NCI-H345 (cell line): ENCODE results near the gene KRT82.
"Not testable (repeated sequence)": the region's sequence is repeated elsewhere in the genome, so short reads cannot be mapped to it uniquely, and the experiment has no call there.

Source experiments
- DNase-seq: peaks from one replicate; lab custom pipeline; 2025; lab: John Stamatoyannopoulos, UW

Gene KRT82

GRCh38 chr12:52405922-52406385 lies at the start of gene KRT82:
Gene KRT82 (minus strand): TSS chr12:52406335. CDS start chr12:52406277, 58 bp downstream.
- no peak for DNase-seq

- DNase-seq: no peak
Measured at GRCh38 chr12:52455821-52456220, 49.7 kb upstream of the KRT82 start.

- peak; percentile 34 for DNase-seq
Measured at GRCh38 chr12:52454411-52455201, 48.5 kb upstream of the KRT82 start.

GRCh38 chr12:52452101-52452500 lies 46.0 kb upstream of the KRT82 start, which contains the start of gene KRT6B:
Gene KRT6B (minus strand): TSS chr12:52452146. CDS start chr12:52452078, 68 bp downstream.
- no peak for DNase-seq

GRCh38 chr12:52448228-52448627 lies 42.1 kb upstream of the KRT82 start:
- DNase-seq: no peak

GRCh38 chr12:52447196-52447595 lies 41.1 kb upstream of the KRT82 start:
- not testable (repeated sequence) for DNase-seq

GRCh38 chr12:52446367-52447045 lies 40.4 kb upstream of the KRT82 start:
- no peak for DNase-seq

GRCh38 chr12:52445876-52446275 lies 39.7 kb upstream of the KRT82 start:
- no peak for DNase-seq

GRCh38 chr12:52444647-52445595 lies 38.8 kb upstream of the KRT82 start:
- DNase-seq: no peak

- DNase-seq: no peak
Measured at GRCh38 chr12:52443966-52444365, 37.8 kb upstream of the KRT82 start.

- no peak for DNase-seq
Measured at GRCh38 chr12:52442600-52443061, 36.5 kb upstream of the KRT82 start.

- no peak for DNase-seq
Measured at GRCh38 chr12:52441320-52441911, 35.3 kb upstream of the KRT82 start.

- no peak for DNase-seq
Measured at GRCh38 chr12:52440821-52441319, 34.7 kb upstream of the KRT82 start.

- DNase-seq: no peak
Measured at GRCh38 chr12:52439845-52440244, 33.7 kb upstream of the KRT82 start.

- no peak for DNase-seq
Measured at GRCh38 chr12:52439420-52439819, 33.3 kb upstream of the KRT82 start.

- no peak for DNase-seq
Measured at GRCh38 chr12:52438305-52439301, 32.5 kb upstream of the KRT82 start.

GRCh38 chr12:52437508-52437907 lies 31.4 kb upstream of the KRT82 start:
- no peak for DNase-seq

GRCh38 chr12:52436828-52437474 lies 30.8 kb upstream of the KRT82 start:
- DNase-seq: no peak

- DNase-seq: no peak
Measured at GRCh38 chr12:52436000-52436827, 30.1 kb upstream of the KRT82 start.
